Prostate gland (tissue), 2 donors: ENCODE measurements around the gene ERBB2. TPM values are rescaled to one million over a fixed set of nuclear protein-coding genes. Genes with fewer than 3 reads are reported as not detected.

Experiments
- DNase-seq: peaks from one replicate; pipeline ENCODE4 v3.0.0-alpha.2; 2019; ENCODE audit warnings: low spot score
- H3K27ac ChIP-seq, 2 donors: fragments of 200-600 bp; sonication (generic); 2 replicates each; pipeline ENCODE4 v1.5.1; 2017 to 2019
- H3K27me3 ChIP-seq: fragments of 200-600 bp; sonication (generic); replicated peaks from 2 replicates; pipeline ENCODE4 v1.5.1; 2019; ENCODE audit not compliant: insufficient read depth
- H3K36me3 ChIP-seq, 2 donors: fragments of 200-600 bp; sonication (generic); 1 replicate in 1 of 2; 2 replicates in 1 of 2; pipeline versions ENCODE4 v1.5.1 to v1.8.1; 2017 to 2019
- H3K4me1 ChIP-seq: fragments of 200-600 bp; sonication (generic); replicated peaks from 2 replicates; pipeline ENCODE4 v1.5.1; 2019
- H3K4me3 ChIP-seq, 2 donors: fragments of 200-600 bp; sonication (generic); 2 replicates each; pipeline ENCODE4 v1.5.1; 2017 to 2019
- H3K9me3 ChIP-seq: fragments of 200-600 bp; sonication (generic); 2 replicates; pipeline ENCODE4 v1.5.1; 2017
- CTCF ChIP-seq, 4 experiments: fragments of 200-600 bp in 2 of 4; fragments of 450-650 bp in 2 of 4; sonication (generic) in 2 of 4; IDR thresholded peaks; 1 replicate in 3 of 4; 2 replicates in 1 of 4; pipeline ENCODE4 v1.5.1; 2016 to 2019; ENCODE audit warnings: antibody characterized with exemption in 4 of 4, mild to moderate bottlenecking in 2 of 4, moderate library complexity in 2 of 4
- POLR2A ChIP-seq: fragments of 450-650 bp; IDR thresholded peaks from one replicate; pipeline ENCODE4 v1.6.1; 2016; ENCODE audit warnings: antibody characterized with exemption, mild to moderate bottlenecking
- POLR2AphosphoS5 ChIP-seq: sonication (generic); formaldehyde crosslinking; IDR thresholded peaks from one replicate; pipeline ENCODE4 v1.6.1; 2017; ENCODE audit warnings: antibody characterized with exemption
- WGBS: methylation state at CpG from one replicate; pipeline ENCODE4 v1.1.5; 2018; 5-methylcytosine and 5-hydroxymethylcytosine counted together
- intact Hi-C: fragments of 100-400 bp; cut with DNase I; formaldehyde crosslinking; loops from one replicate; pipeline ENCODE4 v1.14.2; 2022
- total RNA-seq, 2 donors: library from RNA; depleted of rRNA; stranded (reverse); fragments of >200 nt; gene quantifications; one replicate each; pipeline ENCODE4 v1.1.0, GENCODE V29; 2016

The ERBB2 gene
- total RNA-seq, 2 donors from 2014 or later: 112 to 172 TPM

- 59% methylated on average over 9 of the region's 9 CpGs for WGBS
- Histone ChIP-seq H3K4me3 (no peak overlapping the region), H3K4me1 (no peaks in the 10 kb centered on the region), H3K9me3 (no peaks in the 10 kb centered on the region), H3K36me3 (no peaks in the 10 kb centered on the region), H3K27ac (no peak overlapping the region), H3K27me3 (no peaks in the 10 kb centered on the region)
- intact Hi-C loops: no loop called here
- DNase-seq: peak; percentile 38
- no peak for TF ChIP-seq POLR2A
These were observed 50.5 kb downstream of the ERBB2 start for GRCh38 chr17:39750131-39751015.

GRCh38 chr17:39751016-39751543 is 51.2 kb downstream of the ERBB2 start:
- Histone ChIP-seq H3K27me3 (no peaks in the 10 kb centered on the region), H3K9me3 (no peaks in the 10 kb centered on the region), H3K27ac (no peak overlapping the region), H3K4me3 (no peak overlapping the region), H3K4me1 (no peaks in the 10 kb centered on the region), H3K36me3 (no peaks in the 10 kb centered on the region)
- WGBS: 73% methylated on average over 5 of the region's 5 CpGs
- DNase-seq: no peak
- TF ChIP-seq CTCF (IDR thresholded peaks at IDR 0.05) (no peak), POLR2A (no peak), POLR2AphosphoS5 (no peak)
- intact Hi-C loops: no loop called here

GRCh38 chr17:39751637-39752036 is 51.8 kb downstream of the ERBB2 start:
- H3K4me1 ChIP-seq: no peaks in the 10 kb centered on the region
- TF ChIP-seq POLR2AphosphoS5 (no peak), POLR2A (no peak), CTCF (IDR thresholded peaks at IDR 0.05) (no peak)
- DNase-seq: no peak
- H3K36me3 ChIP-seq: no peaks in the 10 kb centered on the region
- WGBS: 47% methylated on average over 10 of the region's 10 CpGs
- H3K9me3 ChIP-seq: no peaks in the 10 kb centered on the region
- intact Hi-C loops: no loop called here
- H3K4me3 ChIP-seq: no peak overlapping the region
- H3K27ac ChIP-seq: no peak overlapping the region
- no peaks in the 10 kb centered on the region for H3K27me3 ChIP-seq

GRCh38 chr17:39752241-39752881 is 52.5 kb downstream of the ERBB2 start:
- no peak for DNase-seq
- no peak for TF ChIP-seq CTCF (IDR thresholded peaks at IDR 0.05)
- no peak for TF ChIP-seq POLR2AphosphoS5
- TF ChIP-seq POLR2A: no peak
- H3K27ac ChIP-seq: no peak overlapping the region
- no peak overlapping the region for H3K4me3 ChIP-seq
- no peaks in the 10 kb centered on the region for H3K36me3 ChIP-seq
- no peaks in the 10 kb centered on the region for H3K27me3 ChIP-seq
- H3K4me1 ChIP-seq: no peaks in the 10 kb centered on the region
- 81% methylated on average over 13 of the region's 13 CpGs for WGBS
- no peaks in the 10 kb centered on the region for H3K9me3 ChIP-seq
- intact Hi-C loops: no loop called here

GRCh38 chr17:39753514-39754160 is 53.8 kb downstream of the ERBB2 start:
- Histone ChIP-seq H3K36me3 (no peaks in the 10 kb centered on the region), H3K4me1 (no peaks in the 10 kb centered on the region), H3K9me3 (no peaks in the 10 kb centered on the region), H3K4me3 (peak overlapping the region; percentile 61), H3K27ac (peak overlapping the region; percentile 85 to 88), H3K27me3 (no peaks in the 10 kb centered on the region)
- peak; percentile 27 for DNase-seq
- intact Hi-C loops: loop anchor here (2.0 kb wide), 1 partner anchor 131 kb away; no protein-coding TSS in a partner anchor
- no peak for TF ChIP-seq POLR2AphosphoS5
- no peak for TF ChIP-seq CTCF (IDR thresholded peaks at IDR 0.05)
- TF ChIP-seq POLR2A: peak; percentile 34
- 11% methylated on average over 42 of the region's 55 CpGs for WGBS
